ENCODE data around the gene CREB5. TPM values are rescaled to one million over a fixed set of nuclear protein-coding genes. Genes with fewer than 3 reads are reported as not detected.

The CREB5 gene
- total RNA-seq, 1 experiment from 2014 or later: 2.1 TPM

- DNase-seq: no peak
- BruUV-seq (replicated peaks): no TSS peak
- H3K36me3 ChIP-seq (ENCODE audit: low read depth): no peaks in the 10 kb centered on the region
- H3K9me2 ChIP-seq (ENCODE audit: insufficient read depth): no peaks in the 10 kb centered on the region
- no peaks in the 10 kb centered on the region for H3K79me2 ChIP-seq (ENCODE audit: low read depth)
- H4K20me1 ChIP-seq (ENCODE audit: insufficient read depth): no peaks in the 10 kb centered on the region
- H3K4me2 ChIP-seq: no peak overlapping the region
- ChIA-PET POLR2A (ENCODE audit: unreplicated experiment) (no interaction called here), CTCF (no interaction called here)
- intact Hi-C loops (cut with micrococcal nuclease; ENCODE audit: unreplicated experiment): no loop called here
- H3K27me3 ChIP-seq (ENCODE audit: insufficient read depth, low read depth): no peaks in the 10 kb centered on the region
- TF ChIP-seq EZH2 (IDR thresholded peaks at IDR 0.05; ENCODE audit: low read depth) (no peak), CTCF (conservative IDR thresholded peaks at IDR 0.05) (no peak)
- H3F3A ChIP-seq (ENCODE audit: insufficient read depth, low read depth): no peaks in the 10 kb centered on the region
- H3K4me3 ChIP-seq: no peak overlapping the region
- no peaks in the 10 kb centered on the region for H3K9me3 ChIP-seq (ENCODE audit: insufficient read depth, low read depth)
- peaks cover 13% of the 10 kb centered on the region for H3K4me1 ChIP-seq (replicated peaks; ENCODE audit: insufficient read depth)
- H3K27ac ChIP-seq: no peak overlapping the region
- no peak overlapping the region for H2AFZ ChIP-seq
These were observed 117.4 kb downstream of the CREB5 start for GRCh38 chr7:28529755-28530154.

GRCh38 chr7:28530175-28530802 lies 118.0 kb downstream of the CREB5 start:
- Histone ChIP-seq H3K4me1 (replicated peaks; ENCODE audit: insufficient read depth) (peaks cover 13% of the 10 kb centered on the region), H3K4me3 (no peak overlapping the region), H2AFZ (no peak overlapping the region), H3K27ac (no peak overlapping the region), H3K36me3 (ENCODE audit: low read depth) (no peaks in the 10 kb centered on the region), H3K9me2 (ENCODE audit: insufficient read depth) (no peaks in the 10 kb centered on the region), H3K4me2 (no peak overlapping the region), H4K20me1 (ENCODE audit: insufficient read depth) (no peaks in the 10 kb centered on the region), H3F3A (ENCODE audit: insufficient read depth, low read depth) (no peaks in the 10 kb centered on the region), H3K79me2 (ENCODE audit: low read depth) (no peaks in the 10 kb centered on the region), H3K27me3 (ENCODE audit: insufficient read depth, low read depth) (no peaks in the 10 kb centered on the region), H3K9me3 (ENCODE audit: insufficient read depth, low read depth) (no peaks in the 10 kb centered on the region)
- TF ChIP-seq EZH2 (IDR thresholded peaks at IDR 0.05; ENCODE audit: low read depth) (no peak), CTCF (conservative IDR thresholded peaks at IDR 0.05) (no peak)
- POLR2A ChIA-PET (ENCODE audit: unreplicated experiment): no interaction called here
- intact Hi-C loops (cut with micrococcal nuclease; ENCODE audit: unreplicated experiment): no loop called here
- no peak for DNase-seq
- BruUV-seq (replicated peaks): no TSS peak
- CTCF ChIA-PET: no interaction called here

- no peak overlapping the region for H3K4me3 ChIP-seq
- H3K9me2 ChIP-seq (ENCODE audit: insufficient read depth): no peaks in the 10 kb centered on the region
- no peaks in the 10 kb centered on the region for H3K36me3 ChIP-seq (ENCODE audit: low read depth)
- peaks cover 13% of the 10 kb centered on the region for H3K4me1 ChIP-seq (replicated peaks; ENCODE audit: insufficient read depth)
- POLR2A ChIA-PET (ENCODE audit: unreplicated experiment): no interaction called here
- no peak for DNase-seq
- TF ChIP-seq EZH2 (IDR thresholded peaks at IDR 0.05; ENCODE audit: low read depth) (no peak), CTCF (conservative IDR thresholded peaks at IDR 0.05) (no peak)
- no peak overlapping the region for H2AFZ ChIP-seq
- CTCF ChIA-PET: no interaction called here
- no peaks in the 10 kb centered on the region for H3K9me3 ChIP-seq (ENCODE audit: insufficient read depth, low read depth)
- no peaks in the 10 kb centered on the region for H4K20me1 ChIP-seq (ENCODE audit: insufficient read depth)
- intact Hi-C loops (cut with micrococcal nuclease; ENCODE audit: unreplicated experiment): no loop called here
- no peaks in the 10 kb centered on the region for H3K79me2 ChIP-seq (ENCODE audit: low read depth)
- H3K27ac ChIP-seq: no peak overlapping the region
- no peak overlapping the region for H3K4me2 ChIP-seq
- BruUV-seq (replicated peaks): no TSS peak
- H3F3A ChIP-seq (ENCODE audit: insufficient read depth, low read depth): no peaks in the 10 kb centered on the region
- no peaks in the 10 kb centered on the region for H3K27me3 ChIP-seq (ENCODE audit: insufficient read depth, low read depth)
These were observed 118.5 kb downstream of the CREB5 start for GRCh38 chr7:28530803-28531175.
